ENCODE results near the gene PEX14.

Gene PEX14

GRCh38 chr1:10556430-10557005 lies 81.8 kb downstream of the PEX14 start:
- Histone ChIP-seq H3K9me3 (ENCODE audit: control insufficient read depth in 2 of 2, low read length in 2 of 2) (no peaks in the 10 kb centered on the region), H3K4me1 (ENCODE audit: control insufficient read depth in 2 of 2, insufficient read depth in 2 of 2, low read length in 2 of 2) (no peaks in the 10 kb centered on the region), H3K4me3 (ENCODE audit: low read length in 2 of 2) (no peak overlapping the region), H3K9ac (ENCODE audit: low read depth in 1 of 2, low read length in 2 of 2) (no peak overlapping the region), H3K27ac (ENCODE audit: low read depth in 2 of 2, low read length in 2 of 2) (no peak overlapping the region), H3K27me3 (ENCODE audit: control insufficient read depth in 2 of 2, insufficient read depth in 2 of 2, low read length in 2 of 2) (no peaks in the 10 kb centered on the region), H3K36me3 (ENCODE audit: control insufficient read depth in 2 of 2, insufficient read depth in 2 of 2, low read length in 2 of 2) (peaks cover 0 to 2% of the 10 kb centered on the region in 2 donors)

- H3K36me3 ChIP-seq (ENCODE audit: control insufficient read depth in 2 of 2, insufficient read depth in 2 of 2, low read length in 2 of 2) = peaks cover 0 to 2% of the 10 kb centered on the region in 2 donors
- H3K9ac ChIP-seq (ENCODE audit: low read depth in 1 of 2, low read length in 2 of 2) = no peak overlapping the region
- H3K4me3 ChIP-seq (ENCODE audit: low read length in 2 of 2) = no peak overlapping the region
- H3K4me1 ChIP-seq (ENCODE audit: control insufficient read depth in 2 of 2, insufficient read depth in 2 of 2, low read length in 2 of 2) = no peaks in the 10 kb centered on the region
- H3K9me3 ChIP-seq (ENCODE audit: control insufficient read depth in 2 of 2, low read length in 2 of 2) = no peaks in the 10 kb centered on the region
- no peaks in the 10 kb centered on the region for H3K27me3 ChIP-seq (ENCODE audit: control insufficient read depth in 2 of 2, insufficient read depth in 2 of 2, low read length in 2 of 2)
- no peak overlapping the region for H3K27ac ChIP-seq (ENCODE audit: low read depth in 2 of 2, low read length in 2 of 2)
Measured at GRCh38 chr1:10557714-10558113, 83.0 kb downstream of the PEX14 start.

GRCh38 chr1:10559386-10559785 lies 84.6 kb downstream of the PEX14 start:
- Histone ChIP-seq H3K4me3 (ENCODE audit: low read length in 2 of 2) (no peak overlapping the region), H3K4me1 (ENCODE audit: control insufficient read depth in 2 of 2, insufficient read depth in 2 of 2, low read length in 2 of 2) (no peaks in the 10 kb centered on the region), H3K27me3 (ENCODE audit: control insufficient read depth in 2 of 2, insufficient read depth in 2 of 2, low read length in 2 of 2) (no peaks in the 10 kb centered on the region), H3K9ac (ENCODE audit: low read depth in 1 of 2, low read length in 2 of 2) (no peak overlapping the region), H3K27ac (ENCODE audit: low read depth in 2 of 2, low read length in 2 of 2) (no peak overlapping the region), H3K9me3 (ENCODE audit: control insufficient read depth in 2 of 2, low read length in 2 of 2) (no peaks in the 10 kb centered on the region), H3K36me3 (ENCODE audit: control insufficient read depth in 2 of 2, insufficient read depth in 2 of 2, low read length in 2 of 2) (peaks cover 0 to 2% of the 10 kb centered on the region in 2 donors)

- H3K36me3 ChIP-seq (ENCODE audit: control insufficient read depth in 2 of 2, insufficient read depth in 2 of 2, low read length in 2 of 2) = no peaks in the 10 kb centered on the region
- no peak overlapping the region for H3K9ac ChIP-seq (ENCODE audit: low read depth in 1 of 2, low read length in 2 of 2)
- no peaks in the 10 kb centered on the region for H3K9me3 ChIP-seq (ENCODE audit: control insufficient read depth in 2 of 2, low read length in 2 of 2)
- no peaks in the 10 kb centered on the region for H3K27me3 ChIP-seq (ENCODE audit: control insufficient read depth in 2 of 2, insufficient read depth in 2 of 2, low read length in 2 of 2)
- no peak overlapping the region for H3K4me3 ChIP-seq (ENCODE audit: low read length in 2 of 2)
- H3K27ac ChIP-seq (ENCODE audit: low read depth in 2 of 2, low read length in 2 of 2) = no peak overlapping the region
- H3K4me1 ChIP-seq (ENCODE audit: control insufficient read depth in 2 of 2, insufficient read depth in 2 of 2, low read length in 2 of 2) = no peaks in the 10 kb centered on the region
Measured at GRCh38 chr1:10561497-10561896, 86.7 kb downstream of the PEX14 start.

- H3K4me1 ChIP-seq (ENCODE audit: control insufficient read depth in 2 of 2, insufficient read depth in 2 of 2, low read length in 2 of 2) = no peaks in the 10 kb centered on the region
- no peak overlapping the region for H3K27ac ChIP-seq (ENCODE audit: low read depth in 2 of 2, low read length in 2 of 2)
- no peaks in the 10 kb centered on the region for H3K9me3 ChIP-seq (ENCODE audit: control insufficient read depth in 2 of 2, low read length in 2 of 2)
- no peaks in the 10 kb centered on the region for H3K27me3 ChIP-seq (ENCODE audit: control insufficient read depth in 2 of 2, insufficient read depth in 2 of 2, low read length in 2 of 2)
- no peaks in the 10 kb centered on the region for H3K36me3 ChIP-seq (ENCODE audit: control insufficient read depth in 2 of 2, insufficient read depth in 2 of 2, low read length in 2 of 2)
- H3K9ac ChIP-seq (ENCODE audit: low read depth in 1 of 2, low read length in 2 of 2) = no peak overlapping the region
- no peak overlapping the region for H3K4me3 ChIP-seq (ENCODE audit: low read length in 2 of 2)
Measured at GRCh38 chr1:10561955-10562354, 87.2 kb downstream of the PEX14 start.

GRCh38 chr1:10564063-10564462 lies 89.3 kb downstream of the PEX14 start:
- Histone ChIP-seq H3K4me1 (ENCODE audit: control insufficient read depth in 2 of 2, insufficient read depth in 2 of 2, low read length in 2 of 2) (no peaks in the 10 kb centered on the region), H3K36me3 (ENCODE audit: control insufficient read depth in 2 of 2, insufficient read depth in 2 of 2, low read length in 2 of 2) (no peaks in the 10 kb centered on the region), H3K4me3 (ENCODE audit: low read length in 2 of 2) (no peak overlapping the region), H3K27ac (ENCODE audit: low read depth in 2 of 2, low read length in 2 of 2) (no peak overlapping the region), H3K9ac (ENCODE audit: low read depth in 1 of 2, low read length in 2 of 2) (no peak overlapping the region), H3K27me3 (ENCODE audit: control insufficient read depth in 2 of 2, insufficient read depth in 2 of 2, low read length in 2 of 2) (no peaks in the 10 kb centered on the region), H3K9me3 (ENCODE audit: control insufficient read depth in 2 of 2, low read length in 2 of 2) (no peaks in the 10 kb centered on the region)

GRCh38 chr1:10569531-10569930 lies 94.8 kb downstream of the PEX14 start:
- no peaks in the 10 kb centered on the region for H3K36me3 ChIP-seq (ENCODE audit: control insufficient read depth in 2 of 2, insufficient read depth in 2 of 2, low read length in 2 of 2)
- no peak overlapping the region for H3K4me3 ChIP-seq (ENCODE audit: low read length in 2 of 2)
- H3K27ac ChIP-seq (ENCODE audit: low read depth in 2 of 2, low read length in 2 of 2) = no peak overlapping the region
- no peaks in the 10 kb centered on the region for H3K9me3 ChIP-seq (ENCODE audit: control insufficient read depth in 2 of 2, low read length in 2 of 2)
- no peaks in the 10 kb centered on the region for H3K4me1 ChIP-seq (ENCODE audit: control insufficient read depth in 2 of 2, insufficient read depth in 2 of 2, low read length in 2 of 2)
- no peak overlapping the region for H3K9ac ChIP-seq (ENCODE audit: low read depth in 1 of 2, low read length in 2 of 2)
- H3K27me3 ChIP-seq (ENCODE audit: control insufficient read depth in 2 of 2, insufficient read depth in 2 of 2, low read length in 2 of 2) = no peaks in the 10 kb centered on the region

- Histone ChIP-seq H3K4me1 (ENCODE audit: control insufficient read depth in 2 of 2, insufficient read depth in 2 of 2, low read length in 2 of 2) (peaks cover 0 to 3% of the 10 kb centered on the region in 2 donors), H3K4me3 (ENCODE audit: low read length in 2 of 2) (no peak overlapping the region), H3K27me3 (ENCODE audit: control insufficient read depth in 2 of 2, insufficient read depth in 2 of 2, low read length in 2 of 2) (no peaks in the 10 kb centered on the region), H3K9me3 (ENCODE audit: control insufficient read depth in 2 of 2, low read length in 2 of 2) (no peaks in the 10 kb centered on the region), H3K36me3 (ENCODE audit: control insufficient read depth in 2 of 2, insufficient read depth in 2 of 2, low read length in 2 of 2) (no peaks in the 10 kb centered on the region), H3K9ac (ENCODE audit: low read depth in 1 of 2, low read length in 2 of 2) (no peak overlapping the region), H3K27ac (ENCODE audit: low read depth in 2 of 2, low read length in 2 of 2) (no peak overlapping the region)
Measured at GRCh38 chr1:10575616-10576015, 100.9 kb downstream of the PEX14 start.

GRCh38 chr1:10578070-10578469 lies 103.3 kb downstream of the PEX14 start:
- Histone ChIP-seq H3K9ac (ENCODE audit: low read depth in 1 of 2, low read length in 2 of 2) (no peak overlapping the region), H3K36me3 (ENCODE audit: control insufficient read depth in 2 of 2, insufficient read depth in 2 of 2, low read length in 2 of 2) (no peaks in the 10 kb centered on the region), H3K9me3 (ENCODE audit: control insufficient read depth in 2 of 2, low read length in 2 of 2) (no peaks in the 10 kb centered on the region), H3K4me3 (ENCODE audit: low read length in 2 of 2) (no peak overlapping the region), H3K4me1 (ENCODE audit: control insufficient read depth in 2 of 2, insufficient read depth in 2 of 2, low read length in 2 of 2) (peaks cover 0 to 3% of the 10 kb centered on the region in 2 donors), H3K27me3 (ENCODE audit: control insufficient read depth in 2 of 2, insufficient read depth in 2 of 2, low read length in 2 of 2) (no peaks in the 10 kb centered on the region), H3K27ac (ENCODE audit: low read depth in 2 of 2, low read length in 2 of 2) (no peak overlapping the region)

GRCh38 chr1:10583641-10584040 lies 108.9 kb downstream of the PEX14 start:
- H3K9me3 ChIP-seq (ENCODE audit: control insufficient read depth in 2 of 2, low read length in 2 of 2) = no peaks in the 10 kb centered on the region

GRCh38 chr1:10585242-10585641 lies 110.5 kb downstream of the PEX14 start:
- Histone ChIP-seq H3K9me3 (ENCODE audit: control insufficient read depth in 2 of 2, low read length in 2 of 2) (no peaks in the 10 kb centered on the region), H3K4me3 (ENCODE audit: low read length in 2 of 2) (no peak overlapping the region), H3K36me3 (ENCODE audit: control insufficient read depth in 2 of 2, insufficient read depth in 2 of 2, low read length in 2 of 2) (no peaks in the 10 kb centered on the region), H3K9ac (ENCODE audit: low read depth in 1 of 2, low read length in 2 of 2) (no peak overlapping the region), H3K27ac (ENCODE audit: low read depth in 2 of 2, low read length in 2 of 2) (no peak overlapping the region), H3K4me1 (ENCODE audit: control insufficient read depth in 2 of 2, insufficient read depth in 2 of 2, low read length in 2 of 2) (no peaks in the 10 kb centered on the region), H3K27me3 (ENCODE audit: control insufficient read depth in 2 of 2, insufficient read depth in 2 of 2, low read length in 2 of 2) (no peaks in the 10 kb centered on the region)

More at GRCh38 chr1:10583641-10584040, 108.9 kb downstream of the PEX14 start:
- no peak overlapping the region for H3K27ac ChIP-seq (ENCODE audit: low read depth in 2 of 2, low read length in 2 of 2)
- H3K9ac ChIP-seq (ENCODE audit: low read depth in 1 of 2, low read length in 2 of 2) = no peak overlapping the region
- no peaks in the 10 kb centered on the region for H3K36me3 ChIP-seq (ENCODE audit: control insufficient read depth in 2 of 2, insufficient read depth in 2 of 2, low read length in 2 of 2)
- H3K4me3 ChIP-seq (ENCODE audit: low read length in 2 of 2) = no peak overlapping the region
- peaks cover 0 to 3% of the 10 kb centered on the region in 2 donors for H3K4me1 ChIP-seq (ENCODE audit: control insufficient read depth in 2 of 2, insufficient read depth in 2 of 2, low read length in 2 of 2)
- no peaks in the 10 kb centered on the region for H3K27me3 ChIP-seq (ENCODE audit: control insufficient read depth in 2 of 2, insufficient read depth in 2 of 2, low read length in 2 of 2)
